ENCODE results near the gene DLGAP4. TPM values are rescaled to one million over a fixed set of nuclear protein-coding genes. Genes with fewer than 3 reads are reported as not detected.

Gene DLGAP4
- total and polyA plus RNA-seq, 2 of the 13 experiments (the other 11 are each of a cell fraction or from before 2014, with no cell fraction given) = 15.2 to 26.7 TPM

GRCh38 chr20:36461600-36462439 lies 155.7 kb downstream of the DLGAP4 start (continued):
- TF ChIP-seq ZNF337 (CRISPR knock-in tag; IDR thresholded peaks at IDR 0.05; ENCODE audit: borderline replicate concordance, low read depth) (no peak), SMAD1 (CRISPR knock-in tag; IDR thresholded peaks at IDR 0.05; ENCODE audit: borderline replicate concordance, low read depth) (no peak), ZNF33B (CRISPR knock-in tag; IDR thresholded peaks at IDR 0.05) (peak; percentile 75; the same call in 1 of the 2 replicates), SIN3A (IDR thresholded peaks at IDR 0.05; ENCODE audit: borderline replicate concordance, low read depth, low read length) (no peak), SRSF9 (IDR thresholded peaks at IDR 0.05; ENCODE audit: borderline replicate concordance, insufficient read depth, low read depth, low read length, poor library complexity, severe bottlenecking) (no peak), ZSCAN20 (CRISPR knock-in tag; IDR thresholded peaks at IDR 0.05; ENCODE audit: borderline replicate concordance) (no peak), ZSCAN25 (CRISPR knock-in tag; IDR thresholded peaks at IDR 0.05) (no peak), ZNF326 (CRISPR knock-in tag; IDR thresholded peaks at IDR 0.05; ENCODE audit: borderline replicate concordance) (no peak), ZNF720 (CRISPR knock-in tag; IDR thresholded peaks at IDR 0.05) (no peak), EED (CRISPR knock-in tag; IDR thresholded peaks at IDR 0.05) (no peak), ZNF75D (CRISPR knock-in tag; IDR thresholded peaks at IDR 0.05; ENCODE audit: borderline replicate concordance) (peak; percentile 70; the same call in 1 of the 2 replicates), AKNA (CRISPR knock-in tag; IDR thresholded peaks at IDR 0.05; ENCODE audit: borderline replicate concordance) (no peak), YEATS4 (CRISPR knock-in tag; IDR thresholded peaks at IDR 0.05; ENCODE audit: borderline replicate concordance) (no peak; the same call in 1 of the 2 replicates), ZNF737 (CRISPR knock-in tag; IDR thresholded peaks at IDR 0.05; ENCODE audit: borderline replicate concordance) (no peak), CHCHD3 (CRISPR knock-in tag; IDR thresholded peaks at IDR 0.05) (no peak), SYNCRIP (IDR thresholded peaks at IDR 0.05; ENCODE audit: insufficient read depth, low read depth, low read length) (no peak), RELA (CRISPR knock-in tag; IDR thresholded peaks at IDR 0.05) (no peak), MZF1 (CRISPR knock-in tag; IDR thresholded peaks at IDR 0.05; ENCODE audit: borderline replicate concordance) (no peak)
- TF ChIP-seq, protein P1, sequence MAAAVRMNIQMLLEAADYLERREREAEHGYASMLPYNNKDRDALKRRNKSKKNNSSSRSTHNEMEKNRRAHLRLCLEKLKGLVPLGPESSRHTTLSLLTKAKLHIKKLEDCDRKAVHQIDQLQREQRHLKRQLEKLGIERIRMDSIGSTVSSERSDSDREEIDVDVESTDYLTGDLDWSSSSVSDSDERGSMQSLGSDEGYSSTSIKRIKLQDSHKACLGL (CRISPR knock-in tag; IDR thresholded peaks at IDR 0.05) = no peak
- TF ChIP-seq, protein P2, sequence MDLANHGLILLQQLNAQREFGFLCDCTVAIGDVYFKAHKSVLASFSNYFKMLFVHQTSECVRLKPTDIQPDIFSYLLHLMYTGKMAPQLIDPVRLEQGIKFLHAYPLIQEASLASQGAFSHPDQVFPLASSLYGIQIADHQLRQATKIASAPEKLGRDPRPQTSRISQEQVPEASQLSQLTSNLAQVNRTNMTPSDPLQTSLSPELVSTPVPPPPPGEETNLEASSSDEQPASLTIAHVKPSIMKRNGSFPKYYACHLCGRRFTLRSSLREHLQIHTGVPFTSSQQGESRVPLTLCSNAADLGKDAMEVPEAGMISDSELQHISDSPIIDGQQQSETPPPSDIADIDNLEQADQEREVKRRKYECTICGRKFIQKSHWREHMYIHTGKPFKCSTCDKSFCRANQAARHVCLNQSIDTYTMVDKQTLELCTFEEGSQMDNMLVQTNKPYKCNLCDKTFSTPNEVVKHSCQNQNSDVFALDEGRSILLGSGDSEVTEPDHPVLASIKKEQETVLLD (CRISPR knock-in tag; IDR thresholded peaks at IDR 0.05; ENCODE audit: low read depth) = no peak
- TF ChIP-seq, protein P3, sequence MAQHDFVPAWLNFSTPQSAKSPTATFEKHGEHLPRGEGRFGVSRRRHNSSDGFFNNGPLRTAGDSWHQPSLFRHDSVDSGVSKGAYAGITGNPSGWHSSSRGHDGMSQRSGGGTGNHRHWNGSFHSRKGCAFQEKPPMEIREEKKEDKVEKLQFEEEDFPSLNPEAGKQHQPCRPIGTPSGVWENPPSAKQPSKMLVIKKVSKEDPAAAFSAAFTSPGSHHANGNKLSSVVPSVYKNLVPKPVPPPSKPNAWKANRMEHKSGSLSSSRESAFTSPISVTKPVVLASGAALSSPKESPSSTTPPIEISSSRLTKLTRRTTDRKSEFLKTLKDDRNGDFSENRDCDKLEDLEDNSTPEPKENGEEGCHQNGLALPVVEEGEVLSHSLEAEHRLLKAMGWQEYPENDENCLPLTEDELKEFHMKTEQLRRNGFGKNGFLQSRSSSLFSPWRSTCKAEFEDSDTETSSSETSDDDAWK (CRISPR knock-in tag; IDR thresholded peaks at IDR 0.05) = no peak

Data from HepG2 (cell line).